Esophagus squamous epithelium (tissue), 5 donors: ENCODE data around the gene SSRP1. TPM values are rescaled to one million over a fixed set of nuclear protein-coding genes. Genes with fewer than 3 reads are reported as not detected.

ENCODE experiments used
- DNase-seq: peaks from one replicate; lab custom pipeline; 2025; lab: John Stamatoyannopoulos, UW
- H3K27ac ChIP-seq, 4 donors: fragments of 200-600 bp; sonication (generic); one replicate each; pipeline ENCODE4 v1.5.1; 2016 to 2019; ENCODE audit warnings: mild to moderate bottlenecking in 1 of 4
- H3K27me3 ChIP-seq, 4 donors: fragments of 200-600 bp; sonication (generic); 1 replicate in 3 of 4; 2 replicates in 1 of 4; pipeline versions ENCODE4 v1.5.1 to v1.6.0; 2017 to 2021; ENCODE audit warnings: antibody characterized with exemption in 1 of 4
- H3K36me3 ChIP-seq, 3 donors: fragments of 200-600 bp; sonication (generic); one replicate each; pipeline ENCODE4 v1.5.1; 2016 to 2019
- H3K4me1 ChIP-seq, 3 donors: fragments of 200-600 bp; sonication (generic); one replicate each; pipeline ENCODE4 v1.5.1; 2017 to 2019
- H3K4me3 ChIP-seq, 4 donors: fragments of 200-600 bp; sonication (generic); 1 replicate in 3 of 4; 2 replicates in 1 of 4; pipeline ENCODE4 v1.5.1; 2016 to 2019; ENCODE audit warnings: mild to moderate bottlenecking in 2 of 4, moderate library complexity in 1 of 4
- H3K9me3 ChIP-seq, 3 donors: fragments of 200-600 bp; sonication (generic); one replicate each; pipeline ENCODE4 v1.5.1; 2016 to 2019
- CTCF ChIP-seq, 6 experiments: fragments of 450-650 bp in 4 of 6; fragments of 200-600 bp in 2 of 6; sonication (generic) in 2 of 6; IDR thresholded peaks; one replicate each; pipeline ENCODE4 v1.5.1; 2016 to 2019; ENCODE audit warnings: antibody characterized with exemption in 6 of 6, mild to moderate bottlenecking in 4 of 6, moderate library complexity in 4 of 6
- POLR2A ChIP-seq, 4 donors: fragments of 450-650 bp; IDR thresholded peaks; one replicate each; pipeline ENCODE4 v1.6.1; 2017; ENCODE audit warnings: antibody characterized with exemption in 4 of 4, mild to moderate bottlenecking in 4 of 4, moderate library complexity in 3 of 4
- WGBS, 2 donors: methylation state at CpG; one replicate each; pipeline ENCODE4 v1.1.5; 2018; 5-methylcytosine and 5-hydroxymethylcytosine counted together
- intact Hi-C: fragments of 100-400 bp; cut with DNase I; formaldehyde crosslinking; loops from one replicate; pipeline ENCODE4 v1.15.0; 2022
- total RNA-seq, 4 donors: library from RNA; depleted of rRNA; stranded (reverse); fragments of >200 nt; gene quantifications; one replicate each; pipeline ENCODE4 v1.1.0, GENCODE V29; 2016
- donor health status: DM: yes; HTN: yes; CAD: no.

SSRP1 gene
- total RNA-seq, 4 donors from 2014 or later, result 49.0 to 98.8 (median 81.3) TPM

- peak overlapping the region in 3 of 4 donors; percentile 23 to 100 (median 93) for H3K27ac ChIP-seq
- DNase-seq, result no peak
- H3K9me3 ChIP-seq, result no peaks in the 10 kb centered on the region
- H3K4me1 ChIP-seq, result peaks cover 38 to 100% (median 74%) of the 10 kb centered on the region in 3 donors
- TF ChIP-seq CTCF (IDR thresholded peaks at IDR 0.05), result no peak
- TF ChIP-seq POLR2A (IDR thresholded peaks at IDR 0.05), result no peak
- H3K36me3 ChIP-seq, result peaks cover 34 to 85% (median 52%) of the 10 kb centered on the region in 3 donors
- intact Hi-C loops, result no loop called here
- WGBS, 2 donors, result 69 to 86% methylated on average over 4 to 6 of the region's 8 CpGs
- H3K27me3 ChIP-seq, result no peaks in the 10 kb centered on the region
- no peak overlapping the region for H3K4me3 ChIP-seq
Measured at GRCh38 chr11:57313788-57314135, 21.9 kb downstream of the SSRP1 start.

- Histone ChIP-seq H3K9me3 (no peaks in the 10 kb centered on the region), H3K4me1 (peaks cover 39 to 100% (median 74%) of the 10 kb centered on the region in 3 donors), H3K36me3 (peaks cover 36 to 85% (median 52%) of the 10 kb centered on the region in 3 donors), H3K27me3 (no peaks in the 10 kb centered on the region), H3K4me3 (no peak overlapping the region), H3K27ac (peak overlapping the region; percentile 85 to 100 (median 92))
- WGBS, 2 donors, result 33% methylated on average over 1 of the region's 26 CpGs; no CpG with 5 or more reads in 1 of the 2 donors
- TF ChIP-seq POLR2A (IDR thresholded peaks at IDR 0.05), result no peak
- TF ChIP-seq CTCF (IDR thresholded peaks at IDR 0.05), result no peak
- DNase-seq, result no peak
- intact Hi-C loops, result no loop called here
Measured at GRCh38 chr11:57313071-57313787, 22.5 kb downstream of the SSRP1 start.

- no peak overlapping the region for H3K4me3 ChIP-seq
- DNase-seq, result no peak
- intact Hi-C loops, result no loop called here
- peaks cover 38 to 100% (median 73%) of the 10 kb centered on the region in 3 donors for H3K4me1 ChIP-seq
- 74% methylated on average over 7 of the region's 10 CpGs; no CpG with 5 or more reads in 1 of the 2 donors for WGBS, 2 donors
- no peak for TF ChIP-seq POLR2A (IDR thresholded peaks at IDR 0.05)
- peak in 1 of 6 experiments; percentile 8 for TF ChIP-seq CTCF (IDR thresholded peaks at IDR 0.05)
- H3K36me3 ChIP-seq, result peaks cover 36 to 82% (median 49%) of the 10 kb centered on the region in 3 donors
- H3K9me3 ChIP-seq, result no peaks in the 10 kb centered on the region
- peak overlapping the region; percentile 85 to 100 (median 92) for H3K27ac ChIP-seq
- no peaks in the 10 kb centered on the region for H3K27me3 ChIP-seq
Measured at GRCh38 chr11:57312511-57313021, 23.1 kb downstream of the SSRP1 start.

- TF ChIP-seq POLR2A (IDR thresholded peaks at IDR 0.05) (peak in 3 of 4 donors; percentile 55 to 82 (median 59)), CTCF (IDR thresholded peaks at IDR 0.05) (peak in 1 of 6 experiments; percentile 3)
- Histone ChIP-seq H3K27ac (peak overlapping the region; percentile 85 to 100 (median 92)), H3K4me3 (peak overlapping the region; percentile 39 to 67 (median 60)), H3K27me3 (no peaks in the 10 kb centered on the region), H3K36me3 (peaks cover 26 to 73% (median 36%) of the 10 kb centered on the region in 3 donors), H3K4me1 (peaks cover 47 to 100% (median 73%) of the 10 kb centered on the region in 3 donors), H3K9me3 (no peaks in the 10 kb centered on the region)
- peak; percentile 40 for DNase-seq
- WGBS, 2 donors, result 0% methylated on average over 7 of the region's 31 CpGs; no CpG with 5 or more reads in 1 of the 2 donors
- intact Hi-C loops, result no loop called here
Measured at GRCh38 chr11:57311109-57311936, 24.4 kb downstream of the SSRP1 start.
